ENCODE results near the gene ATG16L2. TPM values are rescaled to one million over a fixed set of nuclear protein-coding genes. Genes with fewer than 3 reads are reported as not detected.

Gene ATG16L2
- total and polyA plus RNA-seq, 9 donors = 7.5 to 18.3 (median 14.1) TPM

DNA sequence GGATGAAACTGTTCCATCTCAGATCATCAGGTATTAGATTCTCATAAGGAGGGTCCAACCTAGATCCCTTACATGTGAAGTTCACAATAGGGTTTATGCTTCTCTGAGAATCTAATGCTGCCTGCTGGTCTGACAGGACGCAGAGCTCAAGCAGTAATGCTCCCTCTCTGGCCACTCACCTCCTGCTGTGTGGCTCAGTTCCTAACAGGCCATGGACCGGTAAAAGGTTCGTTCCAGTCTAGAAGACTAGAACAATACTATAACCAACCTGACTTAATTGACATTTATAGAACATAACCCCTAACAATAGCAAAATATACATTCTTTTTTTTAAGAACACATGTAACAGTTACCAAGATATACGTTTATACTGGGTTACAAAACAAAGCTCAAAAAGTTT lies 45.8 kb downstream of the ATG16L2 start:
- Histone ChIP-seq H3K4me1 (ENCODE audit: control insufficient read depth, insufficient read depth, low read length) (peaks cover 6% of the 10 kb centered on the region), H3K36me3 (ENCODE audit: control insufficient read depth, insufficient read depth, low read length) (peaks cover 6% of the 10 kb centered on the region), H3K9me3 (replicated peaks; ENCODE audit: control insufficient read depth, low read depth, low read length) (no peaks in the 10 kb centered on the region), H3K27ac (ENCODE audit: low read length) (no peak overlapping the region), H3K27me3 (ENCODE audit: control insufficient read depth, insufficient read depth, low read length) (no peaks in the 10 kb centered on the region), H3K4me3 (ENCODE audit: low read length) (no peak overlapping the region)
- 100% methylated on average over 2 of the region's 4 CpGs for WGBS (ENCODE audit: insufficient coverage)
- no peak for DNase-seq

DNA sequence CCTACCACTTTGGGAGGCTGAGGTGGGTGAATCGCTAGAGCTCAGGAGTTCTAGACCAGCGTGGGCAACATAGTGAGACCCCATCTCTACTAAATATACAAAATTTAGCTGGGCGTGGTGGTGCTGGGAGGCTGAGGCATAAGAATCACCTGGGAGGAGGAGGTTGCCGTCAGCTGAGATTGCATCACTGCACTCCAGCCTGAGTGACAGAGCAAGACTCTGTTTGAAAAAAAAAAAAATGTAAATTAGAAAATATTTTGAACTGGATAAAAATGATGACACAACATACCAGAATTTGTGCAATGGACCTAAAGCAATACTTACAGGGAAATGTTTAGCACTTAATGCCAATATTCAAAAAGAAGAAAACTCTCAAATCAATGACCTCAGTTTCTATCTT lies 46.4 kb downstream of the ATG16L2 start:
- WGBS (ENCODE audit: insufficient coverage) = no CpG with 5 or more reads among the region's 4 CpGs
- H3K4me3 ChIP-seq (ENCODE audit: low read length) = no peak overlapping the region
- H3K9me3 ChIP-seq (replicated peaks; ENCODE audit: control insufficient read depth, low read depth, low read length) = no peaks in the 10 kb centered on the region
- no peak for DNase-seq
- H3K27me3 ChIP-seq (ENCODE audit: control insufficient read depth, insufficient read depth, low read length) = no peaks in the 10 kb centered on the region
- H3K4me1 ChIP-seq (ENCODE audit: control insufficient read depth, insufficient read depth, low read length) = peaks cover 10% of the 10 kb centered on the region
- H3K27ac ChIP-seq (ENCODE audit: low read length) = no peak overlapping the region
- peaks cover 6% of the 10 kb centered on the region for H3K36me3 ChIP-seq (ENCODE audit: control insufficient read depth, insufficient read depth, low read length)

DNA sequence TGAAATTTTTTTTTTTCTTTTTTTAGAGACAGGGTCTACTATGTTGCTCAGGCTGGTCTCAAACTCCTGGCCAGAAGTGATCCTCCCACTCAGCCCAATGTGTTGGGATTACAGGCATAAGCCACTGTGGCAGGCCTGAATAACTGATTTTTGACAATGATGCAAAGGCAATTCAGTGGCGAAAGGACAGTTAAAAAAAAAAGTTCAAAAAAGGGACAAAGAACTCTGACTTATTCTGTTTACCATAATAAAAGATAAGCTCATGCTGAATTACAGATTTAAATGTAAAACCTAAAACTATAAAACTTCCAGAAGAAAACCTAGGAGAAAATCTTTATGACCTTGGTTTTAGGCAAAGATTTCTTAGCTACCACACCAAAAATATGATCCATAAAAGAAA lies 48.9 kb downstream of the ATG16L2 start:
- no peak overlapping the region for H3K4me3 ChIP-seq (ENCODE audit: low read length)
- DNase-seq = no peak
- peaks cover 11% of the 10 kb centered on the region for H3K4me1 ChIP-seq (ENCODE audit: control insufficient read depth, insufficient read depth, low read length)
- no peaks in the 10 kb centered on the region for H3K27me3 ChIP-seq (ENCODE audit: control insufficient read depth, insufficient read depth, low read length)
- H3K36me3 ChIP-seq (ENCODE audit: control insufficient read depth, insufficient read depth, low read length) = peaks cover 5% of the 10 kb centered on the region
- H3K27ac ChIP-seq (ENCODE audit: low read length) = no peak overlapping the region
- no peaks in the 10 kb centered on the region for H3K9me3 ChIP-seq (replicated peaks; ENCODE audit: control insufficient read depth, low read depth, low read length)
- WGBS (ENCODE audit: insufficient coverage) = no CpG with 5 or more reads among the region's 1 CpG

DNA sequence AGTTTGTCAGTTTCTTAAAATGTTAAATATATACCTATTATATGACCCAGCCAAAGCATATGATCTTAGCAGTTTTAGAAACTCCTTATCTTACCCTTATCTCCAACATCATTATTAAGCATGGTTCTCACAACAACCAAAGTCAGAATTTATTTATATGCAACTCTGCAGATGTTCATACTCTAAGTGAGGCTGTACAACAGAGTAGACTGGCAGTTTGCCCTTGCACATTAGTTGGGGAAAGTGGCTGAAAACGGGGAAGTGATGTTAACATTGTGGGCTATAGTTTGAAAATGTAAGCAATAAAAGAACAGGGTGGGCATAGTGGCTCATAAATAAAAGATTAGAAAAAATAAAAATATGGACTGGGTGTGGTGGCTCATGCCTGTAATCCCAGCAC lies 49.7 kb downstream of the ATG16L2 start:
- H3K27me3 ChIP-seq (ENCODE audit: control insufficient read depth, insufficient read depth, low read length) = no peaks in the 10 kb centered on the region
- DNase-seq = peak; percentile 65
- no peak overlapping the region for H3K4me3 ChIP-seq (ENCODE audit: low read length)
- 33% methylated on average over 1 of the region's 1 CpG for WGBS (ENCODE audit: insufficient coverage)
- no peak overlapping the region for H3K27ac ChIP-seq (ENCODE audit: low read length)
- H3K36me3 ChIP-seq (ENCODE audit: control insufficient read depth, insufficient read depth, low read length) = peaks cover 7% of the 10 kb centered on the region
- H3K4me1 ChIP-seq (ENCODE audit: control insufficient read depth, insufficient read depth, low read length) = peaks cover 11% of the 10 kb centered on the region
- H3K9me3 ChIP-seq (replicated peaks; ENCODE audit: control insufficient read depth, low read depth, low read length) = no peaks in the 10 kb centered on the region

DNA sequence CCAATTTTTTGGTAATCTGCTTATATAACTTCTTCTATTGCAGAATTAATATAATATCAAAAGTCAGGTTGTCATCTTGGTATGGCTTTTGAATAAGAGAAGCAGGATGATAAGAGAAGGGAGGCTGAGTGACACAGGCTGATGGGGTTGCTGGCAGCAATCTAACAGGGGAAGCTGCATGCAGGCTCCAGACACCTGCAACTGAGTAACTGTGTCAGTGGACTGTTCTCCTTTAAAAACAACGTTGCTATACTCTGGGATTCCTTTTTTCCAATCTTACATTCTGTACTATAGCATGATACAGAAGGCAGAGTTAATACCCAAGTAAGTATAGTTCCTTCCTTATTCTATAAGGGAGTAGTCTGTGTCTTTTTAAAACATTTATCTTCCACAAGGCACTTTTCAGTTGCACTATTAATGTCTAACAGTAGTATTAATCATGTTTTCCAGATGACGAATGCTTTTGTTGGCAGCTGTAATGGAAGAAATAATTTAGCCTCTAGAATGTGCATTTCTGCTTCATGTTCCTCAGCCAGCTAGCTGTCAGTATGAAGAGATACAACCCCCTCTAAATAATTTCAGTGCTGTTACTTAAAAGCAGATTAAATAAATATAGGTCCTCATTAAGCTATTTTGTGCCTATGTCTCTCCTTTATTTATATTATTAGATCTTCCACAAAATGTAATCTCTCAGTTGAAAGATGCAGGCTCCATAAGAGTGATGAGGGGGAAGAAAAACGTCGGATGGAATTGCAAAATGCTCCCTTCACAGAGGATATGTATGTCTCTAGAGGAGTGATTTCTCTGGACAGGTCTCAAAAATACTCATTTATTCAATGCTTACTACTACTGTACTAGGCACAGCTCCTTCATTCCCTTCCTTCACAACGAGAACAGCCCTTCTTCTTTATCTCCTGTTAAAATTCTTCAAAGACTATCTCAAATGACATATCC lies 50.8 kb downstream of the ATG16L2 start:
- H3K9me3 ChIP-seq (replicated peaks; ENCODE audit: control insufficient read depth, low read depth, low read length) = no peaks in the 10 kb centered on the region
- no peak overlapping the region for H3K4me3 ChIP-seq (ENCODE audit: low read length)
- H3K27me3 ChIP-seq (ENCODE audit: control insufficient read depth, insufficient read depth, low read length) = no peaks in the 10 kb centered on the region
- H3K27ac ChIP-seq (ENCODE audit: low read length) = peak overlapping the region; percentile 77
- WGBS (ENCODE audit: insufficient coverage) = no CpG with 5 or more reads among the region's 5 CpGs
- peak; percentile 96 for DNase-seq
- peaks cover 3% of the 10 kb centered on the region for H3K36me3 ChIP-seq (ENCODE audit: control insufficient read depth, insufficient read depth, low read length)
- H3K4me1 ChIP-seq (ENCODE audit: control insufficient read depth, insufficient read depth, low read length) = peaks cover 11% of the 10 kb centered on the region

DNA sequence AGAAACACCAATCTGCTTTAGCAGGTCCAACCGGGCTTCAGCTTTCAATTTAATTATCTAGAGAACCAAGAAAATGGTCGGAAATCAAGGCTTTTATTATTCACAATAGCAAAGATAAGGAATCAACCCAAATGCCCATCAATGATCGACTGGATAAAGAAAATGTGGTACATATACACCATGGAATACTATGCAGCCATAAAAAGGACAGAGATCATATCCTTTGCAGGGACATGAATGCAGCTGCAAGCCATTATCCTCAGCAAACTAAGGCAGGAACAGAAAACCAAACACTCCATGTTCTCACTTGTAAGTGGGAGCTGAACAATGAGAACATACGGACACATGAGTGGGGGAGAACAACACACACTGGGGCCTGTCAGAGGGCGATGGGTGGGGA lies 53.8 kb downstream of the ATG16L2 start:
- WGBS (ENCODE audit: insufficient coverage) = no CpG with 5 or more reads among the region's 5 CpGs
- no peak overlapping the region for H3K27ac ChIP-seq (ENCODE audit: low read length)
- H3K9me3 ChIP-seq (replicated peaks; ENCODE audit: control insufficient read depth, low read depth, low read length) = no peaks in the 10 kb centered on the region
- H3K27me3 ChIP-seq (ENCODE audit: control insufficient read depth, insufficient read depth, low read length) = no peaks in the 10 kb centered on the region
- peaks cover 11% of the 10 kb centered on the region for H3K4me1 ChIP-seq (ENCODE audit: control insufficient read depth, insufficient read depth, low read length)
- peaks cover 3% of the 10 kb centered on the region for H3K36me3 ChIP-seq (ENCODE audit: control insufficient read depth, insufficient read depth, low read length)
- H3K4me3 ChIP-seq (ENCODE audit: low read length) = no peak overlapping the region
- DNase-seq = no peak

DNA sequence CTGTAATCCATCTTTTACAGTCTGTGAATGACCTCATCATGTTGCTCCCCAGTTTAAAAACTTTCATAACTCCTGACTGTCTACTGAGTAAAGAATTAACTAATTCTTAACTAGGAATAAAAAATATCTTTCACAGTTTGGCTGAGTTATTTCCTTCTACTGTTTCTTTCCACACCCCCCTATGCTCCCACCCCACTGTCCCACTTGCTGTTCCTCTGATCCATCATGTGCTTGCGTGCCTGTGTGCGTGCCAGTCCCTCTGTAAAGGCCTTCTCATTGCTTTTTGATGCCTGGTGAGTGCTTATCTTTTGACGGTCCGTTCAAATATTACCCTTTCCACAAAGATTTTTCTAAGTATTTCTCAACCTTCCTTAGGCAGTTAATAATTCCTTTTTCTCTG lies 55.6 kb downstream of the ATG16L2 start:
- no peaks in the 10 kb centered on the region for H3K27me3 ChIP-seq (ENCODE audit: control insufficient read depth, insufficient read depth, low read length)
- H3K36me3 ChIP-seq (ENCODE audit: control insufficient read depth, insufficient read depth, low read length) = peaks cover 3% of the 10 kb centered on the region
- peaks cover 4% of the 10 kb centered on the region for H3K4me1 ChIP-seq (ENCODE audit: control insufficient read depth, insufficient read depth, low read length)
- DNase-seq = no peak
- 83% methylated on average over 3 of the region's 4 CpGs for WGBS (ENCODE audit: insufficient coverage)
- H3K9me3 ChIP-seq (replicated peaks; ENCODE audit: control insufficient read depth, low read depth, low read length) = no peaks in the 10 kb centered on the region
- no peak overlapping the region for H3K4me3 ChIP-seq (ENCODE audit: low read length)
- no peak overlapping the region for H3K27ac ChIP-seq (ENCODE audit: low read length)

DNA sequence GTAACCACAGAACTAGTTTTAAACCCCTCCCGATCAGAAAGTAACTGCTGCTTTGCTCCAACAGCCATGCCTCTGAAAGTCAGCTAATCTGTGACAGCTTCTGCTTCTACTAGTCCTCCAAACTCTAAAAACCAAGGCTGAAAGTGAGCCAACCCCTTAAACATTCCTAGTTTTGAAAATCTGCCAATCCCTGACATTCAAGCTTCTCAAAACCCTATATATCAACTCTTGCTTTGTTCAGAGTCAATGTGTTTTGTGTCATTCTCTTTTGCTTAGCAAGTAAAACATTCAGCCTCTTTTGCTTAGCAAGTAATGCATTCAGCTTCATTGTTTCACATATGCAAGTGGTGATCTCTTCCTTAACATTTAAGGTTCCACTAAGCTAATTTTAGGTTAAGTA lies 56.9 kb downstream of the ATG16L2 start:
- H3K27ac ChIP-seq (ENCODE audit: low read length) = no peak overlapping the region
- H3K9me3 ChIP-seq (replicated peaks; ENCODE audit: control insufficient read depth, low read depth, low read length) = no peaks in the 10 kb centered on the region
- H3K27me3 ChIP-seq (ENCODE audit: control insufficient read depth, insufficient read depth, low read length) = no peaks in the 10 kb centered on the region
- H3K4me1 ChIP-seq (ENCODE audit: control insufficient read depth, insufficient read depth, low read length) = no peaks in the 10 kb centered on the region
- DNase-seq = peak; percentile 20
- no peak overlapping the region for H3K4me3 ChIP-seq (ENCODE audit: low read length)
- H3K36me3 ChIP-seq (ENCODE audit: control insufficient read depth, insufficient read depth, low read length) = peaks cover 9% of the 10 kb centered on the region
- 57% methylated on average over 1 of the region's 1 CpG for WGBS (ENCODE audit: insufficient coverage)

DNA sequence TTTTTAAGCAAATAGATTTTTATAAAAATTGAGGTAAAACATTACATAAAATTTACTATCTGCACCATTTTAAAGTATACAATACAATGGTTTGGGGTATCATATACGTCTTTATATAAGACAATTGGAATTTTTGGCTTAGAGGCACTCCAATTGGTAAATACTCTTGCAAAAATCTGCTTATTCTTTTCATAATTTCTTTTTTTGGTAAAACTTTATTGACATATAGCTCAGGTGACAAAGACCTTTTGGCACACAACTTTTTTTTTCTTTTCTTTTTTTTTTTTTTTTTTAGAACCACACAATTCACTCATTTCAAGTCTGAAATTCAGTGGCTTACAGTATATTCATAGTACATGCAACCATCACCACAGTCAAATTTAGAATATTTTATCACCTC lies 57.8 kb downstream of the ATG16L2 start:
- Histone ChIP-seq H3K36me3 (ENCODE audit: control insufficient read depth, insufficient read depth, low read length) (peaks cover 9% of the 10 kb centered on the region), H3K27ac (ENCODE audit: low read length) (no peak overlapping the region), H3K27me3 (ENCODE audit: control insufficient read depth, insufficient read depth, low read length) (no peaks in the 10 kb centered on the region), H3K4me3 (ENCODE audit: low read length) (no peak overlapping the region), H3K4me1 (ENCODE audit: control insufficient read depth, insufficient read depth, low read length) (no peaks in the 10 kb centered on the region), H3K9me3 (replicated peaks; ENCODE audit: control insufficient read depth, low read depth, low read length) (no peaks in the 10 kb centered on the region)
- WGBS (ENCODE audit: insufficient coverage) = no CpG with 5 or more reads among the region's 1 CpG
- DNase-seq = no peak

DNA sequence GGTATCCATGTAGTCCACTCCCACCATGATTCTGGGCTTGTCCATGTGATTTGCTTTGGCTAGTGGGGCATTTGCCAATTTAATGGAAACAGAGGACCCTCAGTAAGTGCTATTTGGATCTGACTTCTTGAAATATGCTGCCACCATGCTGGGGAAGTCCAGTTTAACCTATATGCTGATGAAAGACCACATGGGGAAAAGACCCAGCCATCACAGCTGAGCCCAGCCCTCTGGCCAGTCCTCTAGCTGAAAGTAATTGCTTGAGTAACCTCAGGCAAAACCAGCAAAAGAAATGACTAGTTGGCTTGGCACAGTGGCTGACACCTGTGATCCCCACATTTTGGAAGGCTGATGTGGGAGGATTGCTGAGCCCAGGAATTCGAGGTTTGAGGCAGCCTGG lies 61.5 kb downstream of the ATG16L2 start:
- DNase-seq = no peak
- Histone ChIP-seq H3K27me3 (ENCODE audit: control insufficient read depth, insufficient read depth, low read length) (no peaks in the 10 kb centered on the region), H3K27ac (ENCODE audit: low read length) (no peak overlapping the region), H3K4me3 (ENCODE audit: low read length) (no peak overlapping the region), H3K4me1 (ENCODE audit: control insufficient read depth, insufficient read depth, low read length) (no peaks in the 10 kb centered on the region), H3K36me3 (ENCODE audit: control insufficient read depth, insufficient read depth, low read length) (peaks cover 6% of the 10 kb centered on the region), H3K9me3 (replicated peaks; ENCODE audit: control insufficient read depth, low read depth, low read length) (peaks cover 2% of the 10 kb centered on the region)
- WGBS (ENCODE audit: insufficient coverage) = no CpG with 5 or more reads among the region's 1 CpG
